HG02840 (cell line): ENCODE results near the gene HEG1.

Experiments
- ATAC-seq: cut with Tn5 transposase; IDR thresholded peaks from one replicate; pipeline ENCODE4 v1.9.1; 2021; ENCODE audit warnings: mild to moderate bottlenecking, moderate library complexity, moderate number of reproducible peaks; ENCODE audit not compliant: unreplicated experiment, low FRiP score

The HEG1 gene

DNA sequence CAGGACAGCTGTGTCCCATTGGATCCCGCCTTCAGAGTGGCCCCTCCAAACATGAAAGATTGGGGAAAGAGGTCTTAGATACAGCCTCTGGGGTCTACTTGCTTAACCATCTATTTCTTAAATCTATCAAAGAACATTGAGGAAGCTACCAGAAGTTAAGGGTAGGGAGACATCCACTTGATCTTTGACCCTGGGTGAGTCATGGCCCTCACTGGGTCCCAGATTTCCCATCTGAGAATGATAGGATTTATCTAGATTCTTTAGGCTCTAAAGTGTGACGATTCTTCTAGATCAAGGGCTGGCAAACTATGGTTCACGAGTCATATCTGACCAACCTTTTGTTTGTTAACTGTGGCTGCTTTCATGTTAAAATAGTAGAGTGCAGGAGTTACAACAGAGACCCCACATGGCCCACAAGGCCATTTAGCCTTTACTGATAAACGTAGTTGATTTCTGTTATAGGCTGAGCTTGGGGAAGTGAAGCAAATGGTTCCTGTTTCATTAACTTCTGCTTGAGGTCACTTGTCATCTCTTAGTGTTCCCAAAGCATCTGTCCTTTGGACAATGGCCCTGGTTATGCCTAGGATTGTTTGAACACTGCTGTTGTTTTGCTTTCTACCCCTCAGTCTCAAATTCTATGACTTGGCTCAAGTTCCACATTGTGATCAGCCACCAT lies 129.2 kb downstream of the HEG1 start:
- no peak for ATAC-seq

GRCh38 chr3:124924741-124925140 lies 131.1 kb downstream of the HEG1 start:
- no peak for ATAC-seq

- ATAC-seq = no peak
Measured at GRCh38 chr3:124923833-124924232, 132.0 kb downstream of the HEG1 start.

DNA sequence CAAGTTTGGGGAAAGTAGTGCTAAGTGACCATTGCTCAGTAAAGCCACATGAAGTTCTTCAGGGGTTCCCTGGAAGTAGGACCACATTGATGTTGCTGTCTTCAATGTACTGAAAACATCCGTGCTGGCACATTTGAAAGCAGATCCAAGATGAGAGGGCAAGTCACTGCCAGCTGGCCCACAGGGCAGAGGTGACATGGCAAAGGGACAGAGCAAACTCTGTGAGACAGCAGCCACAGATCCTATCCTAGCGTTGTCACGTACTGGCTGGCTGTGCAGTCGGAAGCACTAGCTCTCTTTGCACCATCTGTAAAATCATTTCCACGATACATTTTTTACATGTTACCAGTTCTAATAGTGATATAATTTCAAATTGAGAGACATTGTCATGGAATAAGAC lies 135.1 kb downstream of the HEG1 start:
- ATAC-seq = no peak

DNA sequence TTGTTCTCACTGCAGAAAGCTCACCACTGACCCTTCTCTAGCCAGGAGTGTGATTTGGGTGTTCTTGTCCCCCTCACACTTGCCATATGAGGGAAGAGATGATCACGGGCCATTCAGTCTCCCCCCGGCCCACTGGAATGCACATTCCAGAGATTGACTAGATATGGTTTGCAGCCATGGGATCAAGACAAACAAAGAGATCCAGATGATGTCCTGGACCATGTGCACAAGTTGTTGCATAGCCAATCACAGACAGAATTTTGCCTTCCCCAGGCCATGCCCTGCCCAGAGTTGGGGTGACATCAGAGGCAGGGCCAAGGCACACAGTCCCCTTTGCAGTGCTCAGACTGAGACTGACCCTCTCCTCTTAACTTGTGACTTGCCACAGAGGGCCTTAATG lies 136.0 kb downstream of the HEG1 start:
- no peak for ATAC-seq

DNA sequence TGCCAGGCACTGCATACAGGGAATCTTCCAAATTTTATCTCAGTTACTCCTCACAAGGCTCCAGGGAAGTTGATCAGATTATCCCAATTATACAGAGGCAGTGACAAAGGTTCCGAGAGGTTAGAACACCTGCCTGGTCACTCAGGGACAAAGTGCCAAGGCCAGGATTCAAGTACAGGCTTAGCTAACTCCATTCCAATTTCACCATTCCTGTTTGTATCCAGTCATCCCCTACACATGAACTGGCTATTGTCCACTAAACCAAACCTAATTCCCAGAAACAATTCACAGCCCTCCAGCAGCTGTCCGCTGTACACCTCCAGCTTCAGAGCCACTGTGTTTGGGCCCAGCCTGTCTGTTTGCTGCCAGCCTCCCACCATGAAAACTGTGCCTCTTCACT lies 137.3 kb downstream of the HEG1 start:
- ATAC-seq = no peak

GRCh38 chr3:124916837-124917409 lies 138.9 kb downstream of the HEG1 start:
- no peak for ATAC-seq
